Adipose tissue (tissue), 3 donors: Measurements from ENCODE around the gene FOXA2. TPM values are rescaled to one million over a fixed set of nuclear protein-coding genes. Genes with fewer than 3 reads are reported as not detected.

ENCODE experiments used
- H3K27ac ChIP-seq: one replicate; pipeline ENCODE4 v1.5.1; 2013; ENCODE audit warnings: low read depth, low read length
- WGBS, 3 donors: extraction: QIAGEN DNeasy Blood & Tissue Kit; methylation state at CpG; one replicate each; pipeline ENCODE4 v1.1.7; 2013; 5-methylcytosine and 5-hydroxymethylcytosine counted together
- polyA plus RNA-seq, 3 donors: library from polyadenylated mRNA; stranded (reverse); fragments of 200-250 nt; gene quantifications; one replicate each; pipeline ENCODE4 v1.2.3, GENCODE V29; 2013
- donor health status: healthy with polysubstance abuse.
- donor health status: Bipolar disorder and iron deficiency.
- donor health status: healthy.

The FOXA2 gene
- polyA plus RNA-seq, 3 donors, result 2.0 to 15.5 TPM; not detected in 1

DNA sequence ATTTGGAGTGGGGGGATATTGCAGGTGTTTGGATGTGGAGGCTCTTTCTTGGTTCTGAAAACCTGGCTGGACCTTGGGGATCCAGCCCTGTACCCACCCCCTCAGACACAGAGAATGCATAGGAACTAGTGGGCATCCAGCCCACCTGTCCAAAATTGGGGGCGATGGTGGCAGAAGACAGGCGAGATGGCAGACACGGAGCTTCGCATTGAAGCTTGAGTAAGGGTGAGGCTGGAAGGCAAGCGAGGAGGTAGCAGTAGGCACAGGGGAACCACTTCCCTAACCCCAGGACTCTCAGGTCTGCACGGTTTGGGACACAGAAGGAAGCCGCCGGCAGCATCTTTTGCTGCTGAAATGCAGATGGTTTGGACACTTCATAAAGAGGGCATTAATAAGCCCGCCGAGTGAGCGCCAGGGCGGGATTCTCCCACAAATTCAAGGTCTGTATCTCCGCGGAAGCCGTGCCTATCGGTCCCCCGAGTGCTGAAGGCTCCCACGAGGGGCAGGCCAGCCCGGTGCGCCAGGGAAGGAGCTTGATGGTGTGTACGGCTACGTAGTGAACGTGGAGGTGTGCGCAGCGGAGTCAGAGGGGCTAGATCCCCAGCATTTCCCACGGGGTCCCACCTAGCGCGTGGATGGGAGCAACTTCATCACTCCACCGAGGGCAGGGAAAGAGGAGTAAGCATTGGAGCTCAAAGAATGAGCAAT is 1.6 kb upstream of the FOXA2 start:
- 12 to 69% (median 19%) methylated on average over 29 of the region's 29 CpGs for WGBS, 3 donors
- no peak overlapping the region for H3K27ac ChIP-seq

- 1 to 5% (median 4%) methylated on average over 54 to 58 of the region's 58 CpGs for WGBS, 3 donors
Measured at GRCh38 chr20:22584922-22585785, 782 bp upstream of the FOXA2 start.

GRCh38 chr20:22583773-22584521 is 425 bp downstream of the FOXA2 start:
- no peak overlapping the region for H3K27ac ChIP-seq
- 1 to 3% (median 1%) methylated on average over 35 to 41 of the region's 41 CpGs for WGBS, 3 donors

More at GRCh38 chr20:22584922-22585785, 782 bp upstream of the FOXA2 start:
- H3K27ac ChIP-seq, result no peak overlapping the region

- no peak overlapping the region for H3K27ac ChIP-seq
- 0 to 3% (median 2%) methylated on average over 59 to 66 of the region's 66 CpGs for WGBS, 3 donors
Measured at GRCh38 chr20:22582964-22583772, 1.2 kb downstream of the FOXA2 start.

GRCh38 chr20:22582386-22582963 is 1.9 kb downstream of the FOXA2 start:
- no peak overlapping the region for H3K27ac ChIP-seq
- 1 to 5% (median 4%) methylated on average over 39 to 54 of the region's 54 CpGs for WGBS, 3 donors

- no peak overlapping the region for H3K27ac ChIP-seq
- 2 to 10% (median 9%) methylated on average over 47 to 54 of the region's 54 CpGs for WGBS, 3 donors
Measured at GRCh38 chr20:22581437-22582385, 2.7 kb downstream of the FOXA2 start.

DNA sequence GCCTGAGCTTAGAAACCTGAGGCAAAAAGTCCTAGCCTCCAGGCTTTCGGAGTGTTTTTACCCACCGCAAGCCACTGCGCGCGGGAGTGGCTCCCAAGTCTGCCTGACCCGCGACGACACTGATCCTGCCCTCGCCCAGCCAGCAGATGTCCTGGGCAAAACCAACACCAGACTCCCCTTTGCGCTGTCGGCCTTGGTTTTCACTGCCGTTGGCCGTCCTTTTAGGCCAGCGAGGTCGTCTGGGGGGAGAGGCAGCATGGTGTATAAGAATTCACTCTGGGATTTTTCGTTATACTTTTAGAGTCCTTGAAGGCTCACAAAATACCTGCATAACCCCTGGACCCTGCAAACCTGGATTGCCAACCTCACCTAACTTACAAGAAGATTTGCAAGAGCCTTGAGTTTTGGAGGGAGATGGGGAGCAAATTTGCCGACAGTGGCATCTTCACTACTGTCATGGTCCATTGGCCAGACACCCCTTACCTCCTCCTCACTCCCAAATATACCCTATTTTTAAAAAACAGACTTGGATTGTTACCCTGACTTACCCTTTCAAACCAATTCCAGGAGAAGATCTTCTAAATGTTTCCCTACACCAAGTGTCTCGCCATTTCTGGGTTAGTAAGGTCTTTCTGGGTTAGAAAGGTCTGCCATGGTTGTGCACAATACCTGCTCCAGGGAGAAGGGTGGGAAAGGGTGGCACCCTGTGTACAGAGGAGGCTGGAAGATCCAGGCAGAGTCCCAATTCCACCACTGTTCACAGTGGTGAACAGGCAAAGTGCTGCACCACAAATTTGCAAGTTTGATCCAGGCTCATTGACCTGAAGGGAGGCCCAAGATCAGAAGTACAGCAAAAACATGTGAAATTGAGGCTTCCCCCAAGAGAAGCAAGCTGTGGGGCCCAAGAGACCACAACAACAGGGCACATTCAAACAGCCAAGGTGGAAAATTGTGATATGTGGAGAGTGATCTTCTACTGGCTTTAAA is 4.4 kb downstream of the FOXA2 start:
- H3K27ac ChIP-seq, result no peak overlapping the region
- 10 to 13% (median 11%) methylated on average over 18 of the region's 18 CpGs for WGBS, 3 donors

GRCh38 chr20:22579119-22579427 is 5.3 kb downstream of the FOXA2 start:
- 1 to 6% (median 4%) methylated on average over 21 of the region's 21 CpGs for WGBS, 3 donors
- H3K27ac ChIP-seq, result no peak overlapping the region

DNA sequence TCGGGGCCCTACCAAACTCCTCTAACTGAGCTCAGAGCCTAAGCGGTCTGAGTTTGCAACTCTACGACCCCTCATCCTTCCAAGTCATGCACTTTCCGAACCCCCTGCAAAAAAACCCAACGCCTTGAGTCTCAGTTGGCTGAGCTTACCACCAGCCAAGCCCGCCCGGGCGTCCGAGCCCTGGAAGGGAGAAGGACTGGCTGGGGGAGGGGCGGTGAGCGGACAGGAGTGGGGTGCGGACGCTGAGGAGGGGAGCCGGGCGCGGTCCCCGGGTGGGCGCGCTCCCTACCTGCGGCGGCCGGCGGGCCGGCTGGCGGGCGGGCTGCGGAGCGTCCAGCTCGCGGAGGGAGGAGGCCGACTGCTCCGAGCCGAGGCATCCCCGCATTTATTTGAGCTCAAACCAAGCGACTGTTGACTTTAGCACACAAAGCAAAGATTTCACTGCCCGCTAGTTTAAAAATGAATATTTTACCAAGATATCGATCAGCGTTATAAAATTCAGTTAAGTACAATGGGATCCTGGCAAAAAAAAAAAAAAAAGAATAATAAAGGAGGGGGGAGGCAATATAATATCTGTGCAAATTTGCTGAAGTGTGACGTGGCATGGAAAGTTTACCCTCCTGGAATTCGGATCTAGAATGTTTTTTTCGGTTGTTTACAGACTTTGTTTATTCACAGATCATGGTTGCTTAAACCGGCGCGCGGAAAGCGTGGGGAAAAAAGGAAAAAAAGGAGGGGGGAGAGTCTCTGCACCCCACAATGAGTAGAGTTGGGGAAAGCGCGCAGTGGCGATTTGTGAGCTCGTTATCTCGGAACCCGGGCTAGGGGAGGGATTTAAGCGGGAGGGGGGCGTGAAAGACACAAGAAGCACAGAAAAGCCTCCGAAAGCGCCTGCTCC is 5.9 kb downstream of the FOXA2 start:
- H3K27ac ChIP-seq, result no peak overlapping the region
- 1 to 7% (median 6%) methylated on average over 53 to 56 of the region's 56 CpGs for WGBS, 3 donors

GRCh38 chr20:22577515-22578220 is 6.7 kb downstream of the FOXA2 start:
- 0 to 6% (median 3%) methylated on average over 44 of the region's 44 CpGs for WGBS, 3 donors
- no peak overlapping the region for H3K27ac ChIP-seq

DNA sequence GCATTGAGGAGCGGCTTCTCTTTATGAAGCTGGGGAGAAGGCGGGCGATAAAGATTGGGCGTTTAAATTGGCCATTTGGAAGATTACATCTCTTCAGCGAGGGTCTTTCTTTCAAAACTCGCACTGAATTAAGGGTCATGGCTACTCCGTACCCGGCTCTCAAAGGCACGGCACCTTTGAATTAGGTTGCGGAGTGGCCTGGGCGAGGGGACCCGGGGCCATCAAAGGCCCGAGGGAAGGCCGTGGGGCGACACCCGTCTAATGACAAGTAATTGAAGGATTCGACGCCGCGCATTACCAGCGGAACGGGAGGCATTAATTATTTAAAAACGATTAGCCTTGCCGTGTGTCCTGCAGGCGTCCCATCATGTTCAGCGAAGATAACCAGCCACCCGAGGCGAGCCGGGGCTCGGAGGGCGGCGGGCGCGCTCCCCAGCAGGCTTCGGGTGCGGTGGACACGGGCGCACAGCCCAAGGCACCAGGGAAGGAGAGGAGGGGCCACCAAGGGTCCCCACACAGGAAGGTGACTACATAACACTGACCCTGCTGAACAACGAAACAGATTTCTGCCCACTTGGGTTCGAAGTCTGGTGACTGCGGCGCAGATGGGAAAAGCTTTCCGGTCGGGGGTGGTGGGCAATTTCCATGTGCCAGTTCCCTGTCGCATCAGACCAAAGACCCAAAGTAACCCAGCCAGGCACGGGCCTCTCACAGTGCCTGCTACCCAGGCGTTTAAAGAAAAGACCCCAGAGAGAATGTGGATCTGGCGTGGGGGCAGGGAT is 7.4 kb downstream of the FOXA2 start:
- no peak overlapping the region for H3K27ac ChIP-seq
- WGBS, 3 donors, result 4 to 5% (median 5%) methylated on average over 48 of the region's 48 CpGs

DNA sequence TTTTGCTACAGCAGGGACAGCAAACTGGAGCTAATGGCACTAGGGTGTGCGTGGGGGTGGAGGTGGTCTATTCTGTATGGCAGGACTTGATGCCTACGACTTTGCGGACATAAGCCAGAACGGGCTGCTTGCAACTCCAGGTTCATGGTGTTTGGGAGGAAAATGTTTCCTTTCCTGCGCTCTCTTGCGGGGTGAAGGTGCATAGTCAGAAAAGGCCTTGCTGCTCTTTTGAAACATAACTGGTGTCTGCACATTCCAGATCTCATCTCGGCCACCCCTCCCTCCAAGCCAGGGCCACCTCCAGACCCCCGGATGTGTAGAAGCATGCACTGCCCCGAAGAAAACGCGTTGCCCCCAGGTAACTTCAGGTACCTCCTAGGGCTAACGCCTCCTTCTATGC is 8.1 kb downstream of the FOXA2 start:
- H3K27ac ChIP-seq, result no peak overlapping the region
- 13 to 15% (median 14%) methylated on average over 12 of the region's 12 CpGs for WGBS, 3 donors

GRCh38 chr20:22575737-22576136 is 8.6 kb downstream of the FOXA2 start:
- H3K27ac ChIP-seq, result no peak overlapping the region
- WGBS, 3 donors, result 26 to 36% (median 35%) methylated on average over 4 of the region's 4 CpGs
